Bronchial epithelial cell (primary cell): Measurements from ENCODE around the gene NMRK1. TPM values are rescaled to one million over a fixed set of nuclear protein-coding genes. Genes with fewer than 3 reads are reported as not detected.

ENCODE experiments used
- DNase-seq: peaks from one replicate; pipeline ENCODE4 v3.0.0-alpha.2; 2010; ENCODE audit warnings: low read depth
- FAIRE-seq: peaks from 2 replicates; lab custom pipeline; 2011; peaks lifted over from hg19 to GRCh38; lab: Jason Lieb, UNC
- H3K27me3 ChIP-seq: 2 replicates; pipeline ENCODE4 v1.5.1; 2011; ENCODE audit warnings: low read length; ENCODE audit not compliant: control insufficient read depth, insufficient read depth
- H3K36me3 ChIP-seq: 2 replicates; pipeline ENCODE4 v1.5.1; 2011; ENCODE audit warnings: low read length; ENCODE audit not compliant: control insufficient read depth, insufficient read depth
- H3K4me3 ChIP-seq: 2 replicates; pipeline ENCODE4 v1.5.1; 2011; ENCODE audit warnings: mild to moderate bottlenecking, low read depth, low read length, control low read depth
- total RNA-seq: library from RNA; depleted of rRNA; stranded (reverse); fragments of >200 nt; gene quantifications from 2 replicates; pipeline ENCODE4 v1.2.1, GENCODE V29; 2014
- TF ChIP-seq, protein P1 (sequence below): IDR thresholded peaks from 2 replicates; pipeline ENCODE4 v1.5.1; 2011; ENCODE audit warnings: mild to moderate bottlenecking, moderate library complexity, low read length, control low read depth, inconsistent platforms; ENCODE audit not compliant: insufficient read depth, severe bottlenecking

The NMRK1 gene
- total RNA-seq, 1 donor from 2014 or later, result 16.8 TPM

DNA sequence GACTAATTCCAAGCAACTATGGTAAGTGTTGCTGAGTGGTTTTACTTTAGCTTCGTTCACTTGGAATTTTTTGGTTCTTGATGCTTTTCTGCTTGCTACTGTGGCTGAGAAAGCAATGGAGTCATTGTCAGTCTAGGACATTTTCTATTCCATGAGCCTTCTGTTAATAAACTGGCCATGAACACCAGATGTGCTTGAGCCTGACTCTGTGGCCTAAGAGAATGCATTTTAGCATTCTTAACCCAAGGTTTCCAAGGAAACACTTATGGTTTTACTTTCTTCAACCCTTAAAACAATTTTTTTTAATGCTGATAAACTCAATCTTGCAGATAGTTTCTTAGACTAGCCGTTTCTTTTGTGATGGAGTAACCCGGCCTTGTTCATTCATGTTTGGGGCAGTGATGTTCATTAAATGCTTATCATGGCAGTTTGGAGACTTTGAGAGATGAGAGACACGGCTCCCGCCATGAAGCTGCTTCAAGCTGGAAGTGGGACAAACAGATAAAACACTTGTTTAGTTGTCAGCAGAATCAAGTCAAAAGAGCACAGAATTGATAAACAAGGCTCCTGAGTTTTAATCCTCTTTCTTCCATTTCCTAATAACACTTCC is 42.8 kb upstream of the NMRK1 start:
- TF ChIP-seq, protein P1, sequence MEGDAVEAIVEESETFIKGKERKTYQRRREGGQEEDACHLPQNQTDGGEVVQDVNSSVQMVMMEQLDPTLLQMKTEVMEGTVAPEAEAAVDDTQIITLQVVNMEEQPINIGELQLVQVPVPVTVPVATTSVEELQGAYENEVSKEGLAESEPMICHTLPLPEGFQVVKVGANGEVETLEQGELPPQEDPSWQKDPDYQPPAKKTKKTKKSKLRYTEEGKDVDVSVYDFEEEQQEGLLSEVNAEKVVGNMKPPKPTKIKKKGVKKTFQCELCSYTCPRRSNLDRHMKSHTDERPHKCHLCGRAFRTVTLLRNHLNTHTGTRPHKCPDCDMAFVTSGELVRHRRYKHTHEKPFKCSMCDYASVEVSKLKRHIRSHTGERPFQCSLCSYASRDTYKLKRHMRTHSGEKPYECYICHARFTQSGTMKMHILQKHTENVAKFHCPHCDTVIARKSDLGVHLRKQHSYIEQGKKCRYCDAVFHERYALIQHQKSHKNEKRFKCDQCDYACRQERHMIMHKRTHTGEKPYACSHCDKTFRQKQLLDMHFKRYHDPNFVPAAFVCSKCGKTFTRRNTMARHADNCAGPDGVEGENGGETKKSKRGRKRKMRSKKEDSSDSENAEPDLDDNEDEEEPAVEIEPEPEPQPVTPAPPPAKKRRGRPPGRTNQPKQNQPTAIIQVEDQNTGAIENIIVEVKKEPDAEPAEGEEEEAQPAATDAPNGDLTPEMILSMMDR, result no peak
- DNase-seq (no peak), FAIRE-seq (no peak)
- Histone ChIP-seq H3K27me3 (no peaks in the 10 kb centered on the region), H3K36me3 (peaks cover 22% of the 10 kb centered on the region), H3K4me3 (no peak overlapping the region)

DNA sequence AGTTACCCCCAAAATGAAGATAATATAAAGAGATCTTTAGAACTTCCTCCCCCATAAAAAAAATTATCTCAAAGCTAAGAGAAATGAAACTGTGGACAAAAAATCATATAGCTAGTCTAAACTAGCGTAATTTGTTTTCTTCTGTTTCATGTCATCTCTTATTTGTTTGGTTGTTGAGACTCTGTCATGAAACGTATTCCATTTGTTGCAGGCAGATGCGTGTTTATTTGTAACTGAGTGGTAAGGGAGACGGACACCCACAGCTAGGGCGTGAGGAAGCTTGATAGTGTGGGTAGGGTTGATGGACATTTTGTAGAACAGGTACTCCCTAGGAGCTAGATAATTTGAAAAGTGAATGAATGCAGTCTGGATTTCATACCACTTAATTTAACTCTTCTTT is 42.2 kb upstream of the NMRK1 start:
- Histone ChIP-seq H3K4me3 (no peak overlapping the region), H3K27me3 (no peaks in the 10 kb centered on the region), H3K36me3 (peaks cover 19% of the 10 kb centered on the region)
- DNase-seq, result no peak
- TF ChIP-seq, protein P1, result no peak
- FAIRE-seq, result no peak

DNA sequence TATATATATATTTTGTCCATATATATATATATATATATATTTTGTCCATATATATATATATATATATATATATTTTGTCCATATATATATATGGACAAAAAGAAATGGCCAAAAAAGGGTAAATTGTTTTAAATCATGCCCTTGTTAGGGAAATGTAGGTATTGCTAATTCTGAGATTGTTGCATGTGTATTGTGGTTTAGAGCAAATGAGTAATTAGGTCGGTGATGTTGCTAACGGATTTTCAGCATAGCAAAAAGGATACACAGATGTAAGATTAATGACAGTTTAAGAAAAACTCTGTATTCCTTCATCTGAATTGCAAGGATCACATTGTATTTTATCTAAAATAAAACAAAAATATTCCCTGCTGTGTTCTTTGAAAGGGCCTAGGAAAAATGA is 40.6 kb upstream of the NMRK1 start:
- no peak for FAIRE-seq
- H3K36me3 ChIP-seq, result peaks cover 14% of the 10 kb centered on the region
- no peaks in the 10 kb centered on the region for H3K27me3 ChIP-seq
- DNase-seq, result no peak
- TF ChIP-seq, protein P1, result no peak
- no peak overlapping the region for H3K4me3 ChIP-seq

DNA sequence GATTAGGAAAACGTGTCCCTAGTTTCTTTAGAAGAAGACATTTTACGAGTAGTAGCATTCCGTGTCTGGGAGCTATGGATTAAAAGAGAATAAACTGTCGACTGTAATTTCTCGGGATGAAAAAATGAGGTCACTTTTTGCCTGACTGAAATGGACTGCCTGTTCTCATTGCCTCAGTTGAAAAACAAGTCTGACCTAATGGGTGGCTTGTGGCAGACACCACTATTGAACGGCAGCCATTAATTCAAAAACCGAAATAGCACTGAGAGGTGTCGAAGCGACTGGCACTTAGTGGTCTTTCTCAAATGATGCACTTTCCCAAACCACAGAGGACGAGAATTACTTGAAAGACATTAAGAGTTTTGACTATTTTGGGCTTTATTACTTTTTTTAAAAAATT is 35.7 kb upstream of the NMRK1 start:
- Histone ChIP-seq H3K36me3 (peaks cover 11% of the 10 kb centered on the region), H3K4me3 (no peak overlapping the region), H3K27me3 (no peaks in the 10 kb centered on the region)
- FAIRE-seq, result no peak
- no peak for DNase-seq
- TF ChIP-seq, protein P1, result no peak

DNA sequence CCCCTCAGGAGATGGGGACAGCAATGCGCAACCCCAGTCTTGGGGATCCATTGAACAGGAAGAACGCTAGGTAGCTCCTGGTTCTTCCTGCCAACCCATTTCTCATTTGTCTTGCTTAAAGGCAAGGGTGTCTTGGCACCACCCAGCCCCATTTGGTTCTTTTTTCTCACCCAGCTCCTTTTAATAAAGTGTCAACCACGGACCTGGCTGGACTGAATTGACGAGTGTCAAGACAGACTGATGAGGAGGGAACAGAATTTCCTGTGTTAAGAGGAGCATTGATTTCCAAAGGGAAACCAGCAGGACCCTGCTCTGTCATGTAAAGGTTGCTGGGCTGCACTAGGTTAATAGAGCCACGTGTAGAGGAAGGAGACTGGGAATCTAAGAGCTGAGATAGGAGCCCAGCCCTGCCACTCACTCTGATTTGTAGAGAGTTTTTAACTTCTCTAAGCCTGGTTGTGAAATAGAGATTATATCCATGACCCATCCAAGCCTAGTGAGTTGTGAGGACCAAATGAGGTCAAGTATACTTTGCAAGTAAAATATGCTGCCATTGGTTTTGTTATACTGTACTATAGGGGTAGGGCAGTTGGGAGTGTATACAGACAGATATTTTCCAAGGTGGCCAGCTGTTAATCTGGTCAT is 34.1 kb upstream of the NMRK1 start:
- TF ChIP-seq, protein P1, result no peak
- DNase-seq, result no peak
- no peak for FAIRE-seq
- Histone ChIP-seq H3K27me3 (no peaks in the 10 kb centered on the region), H3K36me3 (peaks cover 15% of the 10 kb centered on the region), H3K4me3 (no peak overlapping the region)
